K562 (cell line): ENCODE data around the gene SMOC2. TPM values are rescaled to one million over a fixed set of nuclear protein-coding genes. Genes with fewer than 3 reads are reported as not detected.

ENCODE experiments used
- ATAC-seq: fragments of 200-7000 bp; cut with Tn5 transposase; 3 replicates; pipeline ENCODE4 v1.9.1; 2020; ENCODE audit warnings: moderate library complexity
- BruUV-seq: library from RNA; stranded (reverse); fragments of 400-500 nt; replicated peaks from 2 replicates; lab custom pipeline; 2021; lab: Mats Ljungman, UMichigan
- CTCF ChIA-PET: fragments of 300-600 bp; formaldehyde crosslinking; extraction: SDS; loops from one replicate; lab custom pipeline; 2021; ENCODE audit warnings: low intra/inter-chr PET ratio; lab: Yijun Ruan, JAX
- POLR2A ChIA-PET: fragments of 300-600, 350-650 bp; sonication (Branson Sonifier 250); formaldehyde crosslinking; extraction: SDS; loops from one replicate; lab custom pipeline; 2021; ENCODE audit warnings: antibody characterized with exemption, inconsistent platforms; lab: Yijun Ruan, JAX
- DNase-seq, 4 experiments: peaks; one replicate each; pipeline versions ENCODE4 v3.0.0 to v3.0.0-alpha.2; 2011 to 2018; ENCODE audit warnings: low spot score in 3 of 4, mixed read lengths in 3 of 4; ENCODE audit errors: extremely low read depth in 1 of 4
- FAIRE-seq: peaks from 2 replicates; lab custom pipeline; 2011; peaks lifted over from hg19 to GRCh38; lab: Jason Lieb, UNC
- H2AFZ ChIP-seq: 2 replicates; pipeline ENCODE4 v1.6.0; 2011; ENCODE audit warnings: low read depth, low read length, control low read depth, inconsistent platforms
- H3K27ac ChIP-seq: fragments of 200-600 bp; 3 replicates; pipeline ENCODE4 v1.8.0; 2011; ENCODE audit warnings: low read depth, mild to moderate bottlenecking, control low read depth, inconsistent platforms, low read length, moderate library complexity, mixed read lengths; ENCODE audit errors: extremely low read depth
- H3K27me3 ChIP-seq, 2 experiments: fragments of 300-600 bp in 1 of 2; 2 replicates in 1 of 2; 3 replicates in 1 of 2; pipeline versions ENCODE4 v1.6.0 to v1.8.0; 2011; ENCODE audit warnings: inconsistent platforms in 2 of 2, low read length in 2 of 2, mild to moderate bottlenecking in 1 of 2, mixed read lengths in 1 of 2, moderate library complexity in 1 of 2; ENCODE audit not compliant: control insufficient read depth in 2 of 2, insufficient read depth in 2 of 2
- H3K36me3 ChIP-seq: fragments of 300-600 bp; 3 replicates; pipeline ENCODE4 v1.8.0; 2011; ENCODE audit warnings: mild to moderate bottlenecking, low read length, inconsistent platforms; ENCODE audit not compliant: control insufficient read depth, insufficient read depth
- H3K4me1 ChIP-seq, 2 experiments: fragments of 200-600 bp in 1 of 2; replicated peaks in 1 of 2; 2 replicates in 1 of 2; 3 replicates in 1 of 2; pipeline versions ENCODE4 v1.5.1 to v1.8.0; 2011; ENCODE audit warnings: inconsistent platforms in 2 of 2, low read length in 2 of 2, mild to moderate bottlenecking in 1 of 2, mixed read lengths in 1 of 2, moderate library complexity in 1 of 2; ENCODE audit not compliant: control insufficient read depth in 2 of 2, insufficient read depth in 2 of 2
- H3K4me2 ChIP-seq: 2 replicates; pipeline ENCODE4 v1.6.1; 2011; ENCODE audit warnings: low read length, control low read depth, inconsistent platforms, mixed read lengths; ENCODE audit not compliant: insufficient read depth
- H3K4me3 ChIP-seq: fragments of 200-600 bp; sonication (generic), shearing (Covaris generic); 2 replicates; pipeline ENCODE4 v1.5.1; 2016; ENCODE audit warnings: control low read depth, inconsistent platforms
- H3K79me2 ChIP-seq: fragments of 200-600 bp; 3 replicates; pipeline ENCODE4 v1.8.0; 2011; ENCODE audit warnings: low read length, inconsistent platforms; ENCODE audit not compliant: control insufficient read depth, insufficient read depth
- H3K9ac ChIP-seq, 2 experiments: 2 replicates each; pipeline versions ENCODE4 v1.6.0 to v1.6.1; 2011; ENCODE audit warnings: low read depth in 2 of 2, low read length in 2 of 2, control low read depth in 1 of 2, inconsistent platforms in 1 of 2, mild to moderate bottlenecking in 1 of 2, mixed read lengths in 1 of 2; ENCODE audit not compliant: insufficient read depth in 1 of 2
- H3K9me1 ChIP-seq: one replicate; pipeline ENCODE4 v1.6.0; 2011; ENCODE audit warnings: inconsistent platforms, mild to moderate bottlenecking, low read length, moderate library complexity; ENCODE audit not compliant: control insufficient read depth, insufficient read depth
- H3K9me3 ChIP-seq: replicated peaks from 2 replicates; pipeline ENCODE4 v1.5.1; 2011; ENCODE audit warnings: low read depth, low read length, inconsistent platforms; ENCODE audit not compliant: control insufficient read depth, insufficient read depth
- H4K20me1 ChIP-seq: replicated peaks from 2 replicates; pipeline ENCODE4 v1.6.1; 2011; ENCODE audit warnings: low read length, inconsistent platforms, mixed read lengths; ENCODE audit not compliant: control insufficient read depth, insufficient read depth
- BRCA1 ChIP-seq, 2 experiments: fragments of 450-650 bp in 1 of 2; sonication (generic) in 1 of 2; formaldehyde crosslinking in 1 of 2; IDR thresholded peaks; 2 replicates each; pipeline versions ENCODE4 v1.5.0 to v1.6.1; 2017 to 2020; ENCODE audit warnings: mild to moderate bottlenecking in 1 of 2, missing genetic modification reagents in 1 of 2
- HMGN3 ChIP-seq: IDR thresholded peaks from 2 replicates; pipeline ENCODE4 v1.6.1; 2011; ENCODE audit warnings: borderline replicate concordance, low read depth, mild to moderate bottlenecking, mixed read lengths, low read length; ENCODE audit not compliant: insufficient read length; ENCODE audit errors: extremely low read depth
- ILF3 ChIP-seq: fragments of 450-650 bp; IDR thresholded peaks from 2 replicates; pipeline ENCODE4 v1.6.1; 2018; ENCODE audit warnings: antibody characterized with exemption, mild to moderate bottlenecking, moderate library complexity, borderline replicate concordance
- NR2C2 ChIP-seq, 2 experiments: fragments of 200-800 bp in 1 of 2; sonication (Bioruptor generic) in 1 of 2; sonication (generic) in 1 of 2; formaldehyde crosslinking in 1 of 2; IDR thresholded peaks; 2 replicates each; pipeline versions ENCODE4 v1.6.1 to v1.8.0; 2016 to 2022; ENCODE audit warnings: mild to moderate bottlenecking in 1 of 2, missing compliant biosample characterization in 1 of 2, missing genetic modification characterization in 1 of 2, missing genetic modification reagents in 1 of 2
- PHF8 ChIP-seq: fragments of 200-600 bp; sonication (generic); IDR thresholded peaks from 2 replicates; pipeline ENCODE4 v1.6.1; 2012; ENCODE audit warnings: mixed run types, mild to moderate bottlenecking, inconsistent platforms, low read length, moderate library complexity, borderline replicate concordance
- RBM17 ChIP-seq: fragments of 200-400 bp; formaldehyde crosslinking; IDR thresholded peaks from 2 replicates; pipeline ENCODE4 v1.6.1; 2017; ENCODE audit warnings: low read depth, mild to moderate bottlenecking, low read length, borderline replicate concordance
- RBM34 ChIP-seq: fragments of 200-400 bp; formaldehyde crosslinking; IDR thresholded peaks from 2 replicates; pipeline ENCODE4 v1.6.1; 2018; ENCODE audit warnings: low read length, borderline replicate concordance; ENCODE audit not compliant: insufficient read depth
- SUPT5H ChIP-seq: fragments of 450-650 bp; IDR thresholded peaks from 2 replicates; pipeline ENCODE4 v1.6.1; 2016
- TCF7 ChIP-seq: sonication (generic); IDR thresholded peaks from 2 replicates; pipeline ENCODE4 v1.6.1; 2016; ENCODE audit warnings: antibody characterized with exemption, borderline replicate concordance
- ZNF274 ChIP-seq: IDR thresholded peaks from 2 replicates; pipeline ENCODE4 v1.6.1; 2011; ENCODE audit warnings: low read depth, mild to moderate bottlenecking, low read length, moderate library complexity, borderline replicate concordance
- ZNF764 ChIP-seq: fragments of 250-450 bp; sonication (Bioruptor Pico); IDR thresholded peaks from 2 replicates; pipeline ENCODE4 v1.4.0; 2020; ENCODE audit warnings: low read depth, mild to moderate bottlenecking, moderate library complexity
- WGBS: fragments of 100-300 bp; shearing (Covaris generic); methylation state at CpG from one replicate; pipeline ENCODE4 v1.1.6; 2016; ENCODE audit warnings: low coverage, mixed read lengths; ENCODE audit not compliant: insufficient coverage; ENCODE audit errors: missing lambda C conversion rate; 5-methylcytosine and 5-hydroxymethylcytosine counted together
- in situ Hi-C: fragments of 300-500 bp; cut with MboI; formaldehyde crosslinking; loops from 4 replicates; pipeline ENCODE4 v1.15.0; 2018; ENCODE audit warnings: inconsistent platforms, mixed read lengths
- intact Hi-C: fragments of 100-400 bp; cut with micrococcal nuclease; formaldehyde crosslinking; loops from 2 replicates; pipeline ENCODE4 v1.14.2; 2022
- polyA plus RNA-seq, 8 experiments: library from polyadenylated mRNA; depleted of rRNA in 4 of 8; stranded (reverse) in 5 of 8; unstranded in 3 of 8; fragments of >200 nt; fragmentation: Nextera tagmentation in 2 of 8; fragmentation: Illumina TruSeq in 1 of 8; extraction: Ambion mirVana in 2 of 8; extraction: Trizol in 1 of 8; gene quantifications; 2 replicates each; pipeline versions ENCODE4 v1.2.1 to v1.2.3, GENCODE V29; 2011 to 2014; ENCODE audit warnings: inconsistent platforms in 1 of 8, missing spikeins in 1 of 8
- total RNA-seq, 7 experiments: library from RNA; depleted of rRNA in 6 of 7; stranded (reverse); fragments of >200 nt in 6 of 7; fragmentation: Illumina TruSeq in 2 of 7; extraction: Trizol in 2 of 7; gene quantifications; 2 replicates each; pipeline versions ENCODE4 v1.2.1 to v1.2.3, GENCODE V29; 2011 to 2021; ENCODE audit warnings: low replicate concordance in 1 of 7
- TF ChIP-seq, protein P1 (sequence below), 2 experiments: fragments of 250-450 bp in 1 of 2; fragments of 450-650 bp in 1 of 2; sonication (Bioruptor Pico) in 1 of 2; IDR thresholded peaks; 2 replicates each; pipeline versions ENCODE4 v1.6.1 to v1.8.0; 2016 to 2021; ENCODE audit warnings: mild to moderate bottlenecking in 2 of 2, moderate library complexity in 2 of 2, missing compliant biosample characterization in 1 of 2, missing genetic modification characterization in 1 of 2
- TF ChIP-seq, protein P2 (sequence below): fragments of 450-650 bp; conservative IDR thresholded peaks from 2 replicates; pipeline ENCODE4 v1.6.1; 2016; ENCODE audit warnings: missing genetic modification characterization, low read depth, mild to moderate bottlenecking, missing compliant biosample characterization, moderate library complexity
- TF ChIP-seq, protein P3 (sequence below): fragments of 450-650 bp; formaldehyde crosslinking; IDR thresholded peaks from 2 replicates; pipeline ENCODE4 v1.4.0; 2022; ENCODE audit warnings: missing genetic modification characterization
- TF ChIP-seq, protein P4 (sequence below): fragments of 450-650 bp; IDR thresholded peaks from 2 replicates; pipeline ENCODE4 v1.6.1; 2016; ENCODE audit warnings: mild to moderate bottlenecking

The SMOC2 gene
- total and polyA plus RNA-seq, 9 of the 15 experiments (the other 6 are each of a cell fraction or from before 2014, with no cell fraction given) = 0.45 to 2.3 (median 1.1) TPM

DNA sequence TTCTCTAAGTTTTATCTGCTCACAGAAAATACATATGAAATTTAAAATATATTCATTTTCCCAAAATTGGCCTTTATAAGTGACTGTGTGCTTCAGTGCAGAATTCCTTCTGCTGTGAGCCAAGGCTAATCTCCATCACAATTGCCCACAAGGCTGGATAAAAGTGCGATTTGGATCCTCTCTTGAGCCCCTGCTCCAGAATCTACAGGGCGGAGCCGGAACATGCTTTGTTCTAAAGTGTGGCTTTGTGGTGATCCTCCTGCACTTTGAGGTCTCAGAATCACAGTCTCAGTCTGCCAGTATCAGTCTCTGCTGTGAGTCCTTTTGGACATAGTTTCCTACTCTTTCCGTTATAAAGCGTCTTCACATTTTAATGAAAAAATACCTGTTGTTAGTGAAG is 28.9 kb downstream of the SMOC2 start:
- Histone ChIP-seq H3K4me1 (no peaks in the 10 kb centered on the region), H3K36me3 (no peaks in the 10 kb centered on the region), H2AFZ (no peak overlapping the region), H3K27me3 (peaks cover 5 to 34% of the 10 kb centered on the region in 2 experiments), H3K4me2 (no peak overlapping the region), H3K79me2 (no peaks in the 10 kb centered on the region), H3K4me3 (no peak overlapping the region), H3K9ac (no peak overlapping the region), H3K27ac (no peak overlapping the region), H3K9me1 (no peaks in the 10 kb centered on the region), H4K20me1 (peaks cover 3% of the 10 kb centered on the region; the same call in 1 of the 2 replicates), H3K9me3 (no peaks in the 10 kb centered on the region)
- WGBS = 16% methylated on average over 5 of the region's 5 CpGs
- no peak for ATAC-seq
- intact Hi-C loops = no loop called here
- ChIA-PET POLR2A (no interaction called here), CTCF (no interaction called here)
- in situ Hi-C loops = no loop called here
- BruUV-seq = no TSS peak
- FAIRE-seq = no peak
- no peak for DNase-seq
- TF ChIP-seq, protein P1, sequence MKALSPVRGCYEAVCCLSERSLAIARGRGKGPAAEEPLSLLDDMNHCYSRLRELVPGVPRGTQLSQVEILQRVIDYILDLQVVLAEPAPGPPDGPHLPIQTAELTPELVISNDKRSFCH (CRISPR knock-in tag; IDR thresholded peaks at IDR 0.05) = no peak
- TF ChIP-seq, protein P1 (tag; IDR thresholded peaks at IDR 0.05) = no peak
- TF ChIP-seq RBM17 = no peak
- TF ChIP-seq TCF7 = no peak
- TF ChIP-seq, protein P2, sequence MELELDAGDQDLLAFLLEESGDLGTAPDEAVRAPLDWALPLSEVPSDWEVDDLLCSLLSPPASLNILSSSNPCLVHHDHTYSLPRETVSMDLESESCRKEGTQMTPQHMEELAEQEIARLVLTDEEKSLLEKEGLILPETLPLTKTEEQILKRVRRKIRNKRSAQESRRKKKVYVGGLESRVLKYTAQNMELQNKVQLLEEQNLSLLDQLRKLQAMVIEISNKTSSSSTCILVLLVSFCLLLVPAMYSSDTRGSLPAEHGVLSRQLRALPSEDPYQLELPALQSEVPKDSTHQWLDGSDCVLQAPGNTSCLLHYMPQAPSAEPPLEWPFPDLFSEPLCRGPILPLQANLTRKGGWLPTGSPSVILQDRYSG = no peak
- TF ChIP-seq, protein P3, sequence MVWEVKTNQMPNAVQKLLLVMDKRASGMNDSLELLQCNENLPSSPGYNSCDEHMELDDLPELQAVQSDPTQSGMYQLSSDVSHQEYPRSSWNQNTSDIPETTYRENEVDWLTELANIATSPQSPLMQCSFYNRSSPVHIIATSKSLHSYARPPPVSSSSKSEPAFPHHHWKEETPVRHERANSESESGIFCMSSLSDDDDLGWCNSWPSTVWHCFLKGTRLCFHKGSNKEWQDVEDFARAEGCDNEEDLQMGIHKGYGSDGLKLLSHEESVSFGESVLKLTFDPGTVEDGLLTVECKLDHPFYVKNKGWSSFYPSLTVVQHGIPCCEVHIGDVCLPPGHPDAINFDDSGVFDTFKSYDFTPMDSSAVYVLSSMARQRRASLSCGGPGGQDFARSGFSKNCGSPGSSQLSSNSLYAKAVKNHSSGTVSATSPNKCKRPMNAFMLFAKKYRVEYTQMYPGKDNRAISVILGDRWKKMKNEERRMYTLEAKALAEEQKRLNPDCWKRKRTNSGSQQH = no peak
- no peak for TF ChIP-seq ILF3
- no peak for TF ChIP-seq ZNF274
- TF ChIP-seq, protein P4, sequence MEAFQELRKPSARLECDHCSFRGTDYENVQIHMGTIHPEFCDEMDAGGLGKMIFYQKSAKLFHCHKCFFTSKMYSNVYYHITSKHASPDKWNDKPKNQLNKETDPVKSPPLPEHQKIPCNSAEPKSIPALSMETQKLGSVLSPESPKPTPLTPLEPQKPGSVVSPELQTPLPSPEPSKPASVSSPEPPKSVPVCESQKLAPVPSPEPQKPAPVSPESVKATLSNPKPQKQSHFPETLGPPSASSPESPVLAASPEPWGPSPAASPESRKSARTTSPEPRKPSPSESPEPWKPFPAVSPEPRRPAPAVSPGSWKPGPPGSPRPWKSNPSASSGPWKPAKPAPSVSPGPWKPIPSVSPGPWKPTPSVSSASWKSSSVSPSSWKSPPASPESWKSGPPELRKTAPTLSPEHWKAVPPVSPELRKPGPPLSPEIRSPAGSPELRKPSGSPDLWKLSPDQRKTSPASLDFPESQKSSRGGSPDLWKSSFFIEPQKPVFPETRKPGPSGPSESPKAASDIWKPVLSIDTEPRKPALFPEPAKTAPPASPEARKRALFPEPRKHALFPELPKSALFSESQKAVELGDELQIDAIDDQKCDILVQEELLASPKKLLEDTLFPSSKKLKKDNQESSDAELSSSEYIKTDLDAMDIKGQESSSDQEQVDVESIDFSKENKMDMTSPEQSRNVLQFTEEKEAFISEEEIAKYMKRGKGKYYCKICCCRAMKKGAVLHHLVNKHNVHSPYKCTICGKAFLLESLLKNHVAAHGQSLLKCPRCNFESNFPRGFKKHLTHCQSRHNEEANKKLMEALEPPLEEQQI = no peak
- no peak for TF ChIP-seq HMGN3
- TF ChIP-seq SUPT5H = no peak
- TF ChIP-seq RBM34 = no peak
- TF ChIP-seq BRCA1 (IDR thresholded peaks at IDR 0.05) = no peak
- TF ChIP-seq BRCA1 (CRISPR knock-in tag; IDR thresholded peaks at IDR 0.05) = no peak
- no peak for TF ChIP-seq ZNF764 (CRISPR knock-in tag)
- TF ChIP-seq PHF8 = no peak
- no peak for TF ChIP-seq NR2C2 (CRISPR knock-in tag; IDR thresholded peaks at IDR 0.05)
- no peak for TF ChIP-seq NR2C2 (tag; IDR thresholded peaks at IDR 0.05)
